Urinary bladder (tissue), 4 donors: Measurements from ENCODE around the gene ARHGDIA. TPM values are rescaled to one million over a fixed set of nuclear protein-coding genes. Genes with fewer than 3 reads are reported as not detected.

Experiments used
- DNase-seq: peaks from one replicate; pipeline ENCODE4 v3.0.0-alpha.2; 2015; ENCODE audit errors: extremely low spot score
- H3K27ac ChIP-seq: one replicate; pipeline ENCODE4 v1.5.1; 2013; ENCODE audit warnings: low read depth, mild to moderate bottlenecking, moderate library complexity
- H3K36me3 ChIP-seq: one replicate; pipeline ENCODE4 v1.6.1; 2013; ENCODE audit warnings: mild to moderate bottlenecking, moderate library complexity; ENCODE audit not compliant: insufficient read depth
- H3K4me1 ChIP-seq: one replicate; pipeline ENCODE4 v1.6.1; 2013; ENCODE audit warnings: mild to moderate bottlenecking, moderate library complexity; ENCODE audit not compliant: insufficient read depth
- H3K4me3 ChIP-seq: one replicate; pipeline ENCODE4 v1.5.1; 2013; ENCODE audit warnings: low read depth, low read length
- WGBS: extraction: QIAGEN DNeasy Blood & Tissue Kit; methylation state at CpG from one replicate; pipeline ENCODE4 v1.1.7; 2013; 5-methylcytosine and 5-hydroxymethylcytosine counted together
- polyA plus RNA-seq: library from polyadenylated mRNA; stranded (reverse); fragments of 200-250 nt; gene quantifications from one replicate; pipeline ENCODE4 v1.2.3, GENCODE V29; 2013
- total RNA-seq: library from RNA; depleted of rRNA; stranded (reverse); fragments of >200 nt; gene quantifications from one replicate; pipeline ENCODE4 v1.2.3, GENCODE V29; 2014
- donor health status: healthy with polysubstance abuse.
- donor health status: healthy.

The ARHGDIA gene
- total and polyA plus RNA-seq, 2 donors, result 31.0 to 277 TPM

DNA sequence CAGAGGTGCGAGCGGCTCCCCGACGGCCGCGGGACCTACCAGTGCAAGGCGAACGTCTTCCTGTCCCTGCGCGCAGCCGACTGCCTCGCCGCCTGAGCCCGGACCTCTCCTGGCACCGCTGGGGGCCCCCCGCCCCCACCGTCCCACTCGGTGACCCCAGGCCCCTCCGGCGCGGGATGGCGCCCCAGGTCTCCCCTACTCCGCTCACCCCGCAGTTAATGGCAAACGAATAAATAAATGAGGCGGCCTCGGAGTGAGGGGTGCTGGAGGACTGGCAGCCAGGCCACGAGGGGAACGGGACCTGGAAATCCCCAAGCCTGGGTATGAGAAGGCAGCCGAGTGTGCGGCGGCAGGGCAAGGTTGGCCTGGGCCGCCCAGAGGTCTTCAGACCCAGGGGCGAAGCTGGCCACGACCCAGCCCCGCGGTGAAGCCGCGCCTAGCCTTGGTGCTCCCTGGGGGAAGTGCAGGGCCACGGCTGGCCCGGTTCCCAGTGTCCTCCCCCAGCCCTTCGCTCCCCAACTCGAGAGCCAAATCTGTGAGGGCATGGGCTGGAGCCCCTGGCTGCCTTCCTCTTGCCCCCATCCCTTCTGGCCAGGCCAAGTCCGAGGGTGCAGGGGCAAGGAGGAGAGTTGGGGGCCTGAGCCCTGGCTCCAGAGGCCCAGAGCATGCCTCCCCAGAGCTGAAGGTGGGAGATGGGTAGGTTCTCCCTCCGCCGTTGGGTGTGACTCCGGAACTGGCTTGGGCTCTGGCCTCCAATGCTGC, 31.7 kb upstream of the ARHGDIA start:
- Histone ChIP-seq H3K36me3 (peaks cover 3% of the 10 kb centered on the region), H3K4me1 (no peaks in the 10 kb centered on the region), H3K4me3 (peak overlapping the region; percentile 25), H3K27ac (no peak overlapping the region)
- 36% methylated on average over 47 of the region's 47 CpGs for WGBS
- no peak for DNase-seq

DNA sequence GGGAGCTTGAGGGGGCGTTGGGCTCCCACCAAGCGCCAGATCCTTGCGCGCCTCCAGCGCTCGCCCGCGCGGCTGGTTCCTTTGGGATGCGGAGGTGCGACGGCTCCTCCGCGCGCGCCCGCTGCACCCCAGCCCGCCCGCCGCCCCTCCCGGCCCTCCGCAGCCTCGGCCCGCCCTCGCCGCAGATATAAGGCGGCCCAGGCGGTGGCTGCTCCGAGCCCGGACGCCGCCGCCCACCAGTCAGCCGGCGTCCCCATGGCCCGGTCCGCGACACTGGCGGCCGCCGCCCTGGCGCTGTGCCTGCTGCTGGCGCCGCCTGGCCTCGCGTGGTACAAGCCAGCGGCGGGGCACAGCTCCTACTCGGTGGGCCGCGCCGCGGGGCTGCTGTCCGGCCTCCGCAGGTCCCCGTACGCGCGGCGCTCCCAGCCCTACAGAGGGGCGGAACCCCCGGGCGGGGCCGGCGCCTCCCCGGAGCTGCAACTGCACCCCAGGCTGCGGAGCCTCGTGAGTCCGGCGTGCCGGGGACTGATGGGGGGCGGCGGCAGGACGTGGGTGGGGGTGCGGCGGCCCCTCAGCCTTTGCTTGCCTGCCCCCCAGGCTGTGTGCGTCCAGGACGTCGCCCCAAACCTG, 31.0 kb upstream of the ARHGDIA start, which contains the start of gene NPB:
Gene NPB, plus strand, starts transcription at position 216 of the 630 bp plus-strand sequence. Its CDS starts 40 bp downstream, at position 256.
- Histone ChIP-seq H3K36me3 (peaks cover 3% of the 10 kb centered on the region), H3K27ac (no peak within 1 kb of the TSS), H3K4me1 (no peaks in the 10 kb centered on the region), H3K4me3 (peak within 1 kb of the TSS; percentile 25)
- DNase-seq, result no peak
- under 1% methylated on average over 79 of the region's 79 CpGs for WGBS

DNA sequence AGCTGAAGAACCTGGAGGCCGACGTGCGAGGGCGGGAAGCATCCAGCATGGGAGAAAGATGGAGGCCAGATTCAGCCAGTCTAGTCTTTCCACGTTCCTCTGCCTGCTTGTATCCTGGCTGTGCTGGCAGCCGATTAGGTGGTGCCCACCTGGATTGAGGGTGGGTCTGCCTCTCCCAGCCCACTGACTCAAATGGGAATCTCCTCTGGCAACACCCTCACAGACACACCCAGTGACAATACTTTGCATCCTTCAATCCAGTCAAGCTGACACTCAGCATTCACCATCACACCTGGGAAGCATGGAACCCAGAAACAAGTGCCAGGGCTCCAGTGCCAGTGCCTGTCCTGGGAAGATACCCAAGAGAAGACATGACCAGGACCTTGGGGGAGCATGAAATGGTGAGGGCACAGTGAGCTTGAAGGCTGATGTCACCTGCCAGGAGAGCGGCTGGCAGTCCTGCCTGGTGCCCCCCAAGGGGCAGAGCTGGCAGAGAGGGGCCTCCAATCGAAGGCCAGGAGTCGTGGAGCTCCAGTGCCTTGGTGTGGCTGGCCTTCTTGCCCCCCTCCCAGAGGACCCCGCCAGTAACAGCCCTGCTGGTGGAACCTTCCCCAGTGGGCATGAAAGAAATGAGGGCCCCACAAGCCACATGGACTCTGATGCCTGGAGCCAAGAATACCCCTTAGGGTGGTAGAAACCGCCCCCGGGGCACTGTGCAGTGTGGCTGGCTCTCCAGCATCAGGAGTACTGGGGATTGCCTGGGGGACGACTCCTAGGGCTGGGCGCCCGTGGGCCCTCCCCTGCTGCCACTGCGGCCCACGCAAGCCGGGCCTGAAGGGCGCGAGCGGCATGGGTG, 30.3 kb upstream of the ARHGDIA start:
- H3K27ac ChIP-seq, result no peak overlapping the region
- no peak for DNase-seq
- WGBS, result 52% methylated on average over 21 of the region's 21 CpGs
- H3K4me3 ChIP-seq, result peak overlapping the region; percentile 25
- no peaks in the 10 kb centered on the region for H3K4me1 ChIP-seq
- H3K36me3 ChIP-seq, result peaks cover 3% of the 10 kb centered on the region

DNA sequence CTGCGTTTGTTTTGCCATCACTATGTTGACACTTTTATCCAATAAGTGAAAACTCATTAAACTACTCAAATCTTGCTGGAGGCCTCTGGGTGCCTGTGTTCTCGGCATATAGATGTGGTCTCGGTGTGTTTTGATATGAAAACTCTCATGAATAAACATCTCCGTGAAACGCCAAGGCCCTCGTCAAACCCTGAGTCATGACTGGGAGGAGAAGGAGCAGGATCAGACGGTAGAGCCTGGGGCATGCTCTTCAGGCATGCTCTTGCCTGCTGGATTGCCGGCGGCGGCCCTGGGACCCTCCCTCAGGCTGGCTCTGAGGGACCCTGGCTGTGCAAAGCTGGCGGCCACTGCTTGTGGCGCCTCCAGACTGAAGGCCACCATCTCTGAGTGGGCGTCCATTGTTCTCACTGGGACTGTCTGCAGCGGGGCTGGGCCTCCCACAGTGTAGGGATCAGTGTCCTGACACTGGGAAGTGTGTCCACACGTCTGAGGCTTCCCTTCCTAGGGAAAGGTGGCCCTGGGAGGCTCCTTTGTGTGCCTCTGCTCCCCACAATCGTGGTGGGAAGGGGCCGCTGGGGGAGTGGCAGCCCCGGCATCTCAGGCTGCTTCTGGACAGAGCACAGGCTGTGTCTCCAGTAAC, 29.2 kb upstream of the ARHGDIA start:
- H3K27ac ChIP-seq, result no peak overlapping the region
- H3K36me3 ChIP-seq, result peaks cover 3% of the 10 kb centered on the region
- H3K4me1 ChIP-seq, result no peaks in the 10 kb centered on the region
- no peak overlapping the region for H3K4me3 ChIP-seq
- no peak for DNase-seq
- WGBS, result 81% methylated on average over 18 of the region's 18 CpGs

DNA sequence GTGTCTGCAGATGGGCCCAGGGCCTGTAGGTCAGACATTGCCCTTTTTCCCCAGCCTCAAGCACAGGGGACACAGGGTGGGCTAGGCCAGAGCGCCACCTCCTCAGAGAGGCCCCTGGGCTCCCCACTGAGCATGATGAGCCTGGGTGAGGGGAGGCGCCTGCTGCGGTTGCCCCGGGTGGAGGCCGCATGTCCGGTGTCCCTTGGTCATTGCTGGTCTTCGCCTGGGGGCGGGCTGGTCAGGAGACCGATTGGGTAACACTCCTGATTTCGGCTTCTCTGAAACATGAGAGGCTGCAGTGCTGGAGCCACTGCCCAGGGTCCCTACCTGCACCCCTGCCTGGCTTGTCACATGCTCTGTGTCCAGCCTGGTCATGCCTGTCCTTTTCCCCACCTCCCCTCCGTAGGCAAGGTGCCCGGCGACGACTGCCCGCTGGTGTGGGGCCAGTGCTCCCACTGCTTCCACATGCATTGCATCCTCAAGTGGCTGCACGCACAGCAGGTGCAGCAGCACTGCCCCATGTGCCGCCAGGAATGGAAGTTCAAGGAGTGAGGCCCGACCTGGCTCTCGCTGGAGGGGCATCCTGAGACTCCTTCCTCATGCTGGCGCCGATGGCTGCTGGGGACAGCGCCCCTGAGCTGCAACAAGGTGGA, 28.5 kb upstream of the ARHGDIA start:
- Histone ChIP-seq H3K4me3 (no peak overlapping the region), H3K27ac (no peak overlapping the region), H3K36me3 (peaks cover 3% of the 10 kb centered on the region), H3K4me1 (no peaks in the 10 kb centered on the region)
- 92% methylated on average over 22 of the region's 22 CpGs for WGBS
- no peak for DNase-seq

DNA sequence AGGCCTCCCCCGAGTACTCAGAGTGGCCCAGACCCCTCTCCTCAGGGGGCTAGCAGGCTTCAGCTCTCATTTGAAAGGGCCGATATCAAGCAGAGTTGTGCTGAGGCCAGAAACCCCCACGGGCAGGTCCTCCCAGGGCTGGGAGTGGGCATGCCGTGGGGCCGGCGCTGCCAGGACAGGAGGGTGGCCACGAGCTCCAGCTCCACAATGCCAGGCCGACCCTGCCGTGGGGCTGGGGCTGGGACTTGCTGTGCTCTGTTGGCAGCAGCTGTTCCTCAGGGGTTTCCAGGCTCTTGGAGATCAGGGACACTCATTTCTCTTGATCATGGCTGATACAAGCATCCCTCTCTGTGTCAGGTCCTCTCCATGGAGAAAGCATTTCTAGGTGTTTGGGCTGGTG, 27.7 kb upstream of the ARHGDIA start:
- Histone ChIP-seq H3K4me3 (no peak overlapping the region), H3K36me3 (peaks cover 3% of the 10 kb centered on the region), H3K4me1 (no peaks in the 10 kb centered on the region), H3K27ac (no peak overlapping the region)
- 94% methylated on average over 9 of the region's 9 CpGs for WGBS
- no peak for DNase-seq

DNA sequence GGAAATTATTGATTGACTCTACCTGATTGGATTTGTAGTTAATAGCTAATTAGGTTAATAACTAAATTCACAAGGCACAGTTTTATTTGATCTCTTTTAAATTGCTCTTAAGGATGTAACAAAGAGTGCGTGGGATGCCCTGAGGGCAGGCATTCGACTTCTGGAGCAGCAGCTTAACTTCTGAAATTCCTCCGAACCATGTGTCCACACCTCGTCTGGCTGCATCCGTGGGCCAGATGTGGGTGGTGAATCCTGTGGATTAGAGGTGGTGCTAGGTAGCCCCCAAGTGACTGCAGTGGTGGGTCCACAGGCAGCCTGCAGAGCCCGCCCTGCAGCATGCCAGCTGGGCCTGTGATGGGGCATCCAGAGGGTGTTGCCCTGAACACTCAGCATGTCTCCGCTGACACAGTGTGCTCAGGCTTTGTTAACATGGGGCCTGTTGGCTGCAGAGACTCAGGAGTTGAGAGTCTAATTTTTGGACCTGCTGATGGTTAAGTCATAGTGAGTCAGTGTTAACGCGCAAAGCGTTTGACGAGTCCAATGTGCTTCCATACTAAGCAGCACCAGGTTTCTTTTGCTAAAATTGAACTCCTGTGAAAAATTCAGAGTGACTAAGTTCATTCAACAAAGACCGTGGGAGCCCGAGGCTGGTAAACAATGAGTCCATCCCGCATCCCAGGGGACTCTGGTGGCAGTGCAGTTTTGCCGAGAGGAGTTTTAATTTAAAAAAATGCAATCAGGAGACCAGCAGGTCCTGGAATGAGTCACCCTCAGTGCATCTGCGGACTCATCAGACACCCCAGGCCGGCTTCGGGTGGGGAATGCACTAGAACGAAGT, 27.1 kb upstream of the ARHGDIA start:
- 92% methylated on average over 19 of the region's 19 CpGs for WGBS
- H3K27ac ChIP-seq, result no peak overlapping the region
- DNase-seq, result no peak
- H3K4me3 ChIP-seq, result no peak overlapping the region
- no peaks in the 10 kb centered on the region for H3K4me1 ChIP-seq
- H3K36me3 ChIP-seq, result peaks cover 3% of the 10 kb centered on the region

DNA sequence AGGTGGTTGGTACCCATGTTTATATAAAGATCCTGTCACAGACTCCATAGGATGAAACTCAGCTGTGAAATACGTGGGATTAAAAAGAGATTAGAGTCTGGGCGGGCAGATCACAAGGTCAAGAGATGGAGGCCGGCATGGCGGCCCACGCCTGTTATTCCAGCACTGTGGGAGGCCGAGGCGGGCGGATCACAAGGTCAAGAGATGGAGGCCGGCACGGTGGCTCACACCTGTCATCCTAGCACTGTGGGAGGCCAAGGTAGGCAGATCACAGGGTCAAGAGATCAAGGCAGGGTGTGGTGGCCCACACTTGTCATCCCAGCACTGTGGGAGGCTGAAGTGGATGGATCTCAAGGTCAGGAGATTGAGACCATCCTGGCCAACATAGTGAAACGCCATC, 24.3 kb upstream of the ARHGDIA start:
- Histone ChIP-seq H3K4me3 (no peak overlapping the region), H3K36me3 (peaks cover 3% of the 10 kb centered on the region), H3K27ac (no peak overlapping the region), H3K4me1 (no peaks in the 10 kb centered on the region)
- WGBS, result 87% methylated on average over 11 of the region's 11 CpGs
- no peak for DNase-seq

DNA sequence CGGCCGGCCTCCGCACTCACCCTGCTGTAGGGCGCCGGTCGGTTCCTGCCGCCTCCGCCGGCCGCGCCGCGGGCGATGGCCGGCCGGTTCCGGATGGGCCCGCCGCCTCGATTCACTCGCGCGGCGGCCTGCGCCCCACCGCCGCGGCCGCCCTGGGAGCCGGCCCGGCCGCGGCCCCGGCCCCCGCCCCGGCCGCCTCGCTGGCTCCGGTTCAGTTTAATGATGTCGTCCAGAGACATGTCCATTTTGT, 20.1 kb upstream of the ARHGDIA start:
- no peaks in the 10 kb centered on the region for H3K36me3 ChIP-seq
- WGBS, result under 1% methylated on average over 40 of the region's 40 CpGs
- H3K27ac ChIP-seq, result peak overlapping the region; percentile 96
- peak overlapping the region; percentile 98 for H3K4me3 ChIP-seq
- H3K4me1 ChIP-seq, result no peaks in the 10 kb centered on the region
- no peak for DNase-seq

DNA sequence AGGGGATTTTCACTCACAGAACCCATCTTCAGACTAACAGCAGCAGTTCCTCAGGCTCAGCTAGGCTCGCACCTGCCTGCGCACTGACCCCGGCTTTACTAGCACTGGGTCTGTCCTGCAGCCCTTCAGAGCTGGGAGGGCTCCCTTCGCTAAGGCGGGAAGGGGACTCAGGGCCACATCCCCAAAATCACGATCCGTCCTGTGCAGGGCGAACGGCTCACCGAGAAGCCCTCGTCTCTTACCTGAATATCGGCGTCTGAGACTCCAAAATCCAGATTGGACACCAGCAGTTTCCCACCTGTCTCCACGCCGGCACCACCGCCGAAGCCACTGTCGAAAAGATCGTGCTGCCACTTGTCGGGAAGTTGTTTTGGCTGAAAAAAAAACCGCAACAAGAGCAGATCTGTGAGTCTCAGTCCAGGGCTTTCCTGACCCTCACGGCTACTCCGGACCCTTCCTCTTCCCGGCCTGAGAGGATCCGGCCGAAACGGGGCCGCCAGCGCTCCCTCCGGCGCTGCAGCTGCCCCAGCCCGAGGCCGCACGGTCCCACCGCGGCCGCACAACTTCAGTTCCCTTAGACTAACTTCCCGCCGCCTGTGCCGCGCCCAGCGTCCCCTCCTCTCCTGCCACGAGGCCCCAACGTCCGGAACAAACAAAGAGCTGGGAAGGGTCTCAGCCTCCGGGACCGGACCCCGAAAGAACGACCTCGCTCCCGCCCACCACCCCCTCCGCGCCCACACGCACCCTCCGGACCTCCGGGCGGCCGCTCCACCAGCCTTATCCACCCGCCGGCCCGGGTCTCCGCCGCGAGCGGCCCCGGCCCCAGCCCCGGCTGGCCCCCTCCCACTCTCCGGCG, 19.5 kb upstream of the ARHGDIA start:
- 9% methylated on average over 69 of the region's 69 CpGs for WGBS
- Histone ChIP-seq H3K4me1 (no peaks in the 10 kb centered on the region), H3K27ac (peak overlapping the region; percentile 96), H3K36me3 (no peaks in the 10 kb centered on the region), H3K4me3 (peak overlapping the region; percentile 98)
- no peak for DNase-seq

DNA sequence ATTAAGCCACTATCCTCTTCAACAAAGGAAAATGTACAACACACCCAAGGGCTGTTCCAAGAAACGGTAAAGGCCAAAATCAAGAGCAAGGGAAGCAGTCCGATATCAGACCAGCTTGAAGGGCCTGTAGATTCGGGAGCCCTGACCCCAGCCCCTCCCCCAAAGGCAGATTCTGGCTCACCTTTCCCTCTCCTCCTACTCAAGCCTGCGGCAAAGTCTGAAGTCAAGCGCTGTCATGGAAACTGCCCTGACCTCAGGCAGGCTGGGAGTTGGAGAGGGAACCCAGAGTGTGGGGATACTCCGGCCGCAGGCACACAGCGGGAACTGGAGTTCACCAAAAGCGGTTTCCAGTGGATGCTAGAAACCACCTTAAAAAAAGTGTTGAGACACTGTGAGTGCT, 18.5 kb upstream of the ARHGDIA start:
- no peaks in the 10 kb centered on the region for H3K4me1 ChIP-seq
- WGBS, result 91% methylated on average over 9 of the region's 9 CpGs
- no peak for DNase-seq
- H3K36me3 ChIP-seq, result no peaks in the 10 kb centered on the region
- H3K4me3 ChIP-seq, result no peak overlapping the region
- no peak overlapping the region for H3K27ac ChIP-seq
